HEK293 (cell line): ENCODE results near the gene EFCAB5.

Source experiments
- BCL11B ChIP-seq: fragments of 450-650 bp; formaldehyde crosslinking; IDR thresholded peaks from 2 replicates; pipeline ENCODE4 v1.5.1; 2016; ENCODE audit warnings: low read depth, missing biosample characterization, missing genetic modification characterization
- GLIS1 ChIP-seq: fragments of 450-650 bp; formaldehyde crosslinking; IDR thresholded peaks from 2 replicates; pipeline ENCODE4 v1.5.1; 2016; ENCODE audit warnings: missing biosample characterization, missing genetic modification characterization
- HOXC10 ChIP-seq: sonication (generic); formaldehyde crosslinking; IDR thresholded peaks from 2 replicates; pipeline ENCODE4 v1.8.1; 2023; ENCODE audit warnings: mild to moderate bottlenecking, missing genetic modification reagents
- HOXD13 ChIP-seq: sonication (generic); formaldehyde crosslinking; IDR thresholded peaks from 2 replicates; pipeline ENCODE4 v1.8.0; 2022; ENCODE audit warnings: missing genetic modification reagents, borderline replicate concordance
- KLF1 ChIP-seq: fragments of 450-650 bp; formaldehyde crosslinking; IDR thresholded peaks from 2 replicates; pipeline ENCODE4 v1.5.1; 2016; ENCODE audit warnings: missing biosample characterization, missing genetic modification characterization
- KLF9 ChIP-seq: fragments of 450-650 bp; formaldehyde crosslinking; IDR thresholded peaks from 2 replicates; pipeline ENCODE4 v1.5.1; 2016; ENCODE audit warnings: missing biosample characterization, missing genetic modification characterization, low read depth
- OVOL3 ChIP-seq: fragments of 450-650 bp; formaldehyde crosslinking; IDR thresholded peaks from 2 replicates; pipeline ENCODE4 v1.5.1; 2016; ENCODE audit warnings: missing biosample characterization, missing genetic modification characterization
- PATZ1 ChIP-seq: fragments of 450-650 bp; formaldehyde crosslinking; IDR thresholded peaks from 2 replicates; pipeline ENCODE4 v1.5.1; 2016; ENCODE audit warnings: missing biosample characterization, missing genetic modification characterization
- PRDM10 ChIP-seq: fragments of 450-650 bp; formaldehyde crosslinking; IDR thresholded peaks from 2 replicates; pipeline ENCODE4 v1.5.1; 2016; ENCODE audit warnings: missing biosample characterization, missing genetic modification characterization
- REPIN1 ChIP-seq: fragments of 450-650 bp; formaldehyde crosslinking; IDR thresholded peaks from 2 replicates; pipeline ENCODE4 v1.5.1; 2017; ENCODE audit warnings: missing biosample characterization, missing genetic modification characterization, low read depth
- WT1 ChIP-seq: fragments of 450-650 bp; formaldehyde crosslinking; IDR thresholded peaks from 2 replicates; pipeline ENCODE4 v1.5.1; 2016; ENCODE audit warnings: missing biosample characterization, missing genetic modification characterization
- ZBTB11 ChIP-seq: fragments of 450-650 bp; formaldehyde crosslinking; conservative IDR thresholded peaks from 2 replicates; pipeline ENCODE4 v1.5.1; 2016; ENCODE audit warnings: low read depth, missing biosample characterization, missing genetic modification characterization
- ZBTB26 ChIP-seq: fragments of 450-650 bp; formaldehyde crosslinking; optimal IDR thresholded peaks from 2 replicates; pipeline ENCODE3; 2016; ENCODE audit warnings: missing biosample characterization, mild to moderate bottlenecking, missing genetic modification characterization
- ZBTB7A ChIP-seq: fragments of 450-650 bp; formaldehyde crosslinking; IDR thresholded peaks from 2 replicates; pipeline ENCODE4 v1.5.1; 2016; ENCODE audit warnings: low read depth, missing biosample characterization, missing genetic modification characterization
- ZFP3 ChIP-seq: fragments of 450-650 bp; formaldehyde crosslinking; IDR thresholded peaks from 2 replicates; pipeline ENCODE4 v1.5.1; 2016; ENCODE audit warnings: low read depth, missing biosample characterization, missing genetic modification characterization
- ZNF133 ChIP-seq: fragments of 450-650 bp; formaldehyde crosslinking; IDR thresholded peaks from 2 replicates; pipeline ENCODE4 v1.5.1; 2016; ENCODE audit warnings: missing biosample characterization, missing genetic modification characterization
- ZNF157 ChIP-seq: fragments of 450-650 bp; formaldehyde crosslinking; IDR thresholded peaks from 2 replicates; pipeline ENCODE4 v1.5.1; 2016; ENCODE audit warnings: missing biosample characterization, missing genetic modification characterization
- ZNF214 ChIP-seq: fragments of 450-650 bp; formaldehyde crosslinking; IDR thresholded peaks from 2 replicates; pipeline ENCODE4 v1.5.1; 2017; ENCODE audit warnings: missing biosample characterization, mild to moderate bottlenecking, missing genetic modification characterization, borderline replicate concordance
- ZNF366 ChIP-seq: fragments of 450-650 bp; formaldehyde crosslinking; conservative IDR thresholded peaks from 2 replicates; pipeline ENCODE4 v1.5.1; 2016; ENCODE audit warnings: missing biosample characterization, missing genetic modification characterization
- ZNF398 ChIP-seq: fragments of 450-650 bp; formaldehyde crosslinking; IDR thresholded peaks from 2 replicates; pipeline ENCODE4 v1.5.1; 2017; ENCODE audit warnings: missing biosample characterization, missing genetic modification characterization
- ZNF530 ChIP-seq: fragments of 450-650 bp; formaldehyde crosslinking; IDR thresholded peaks from 2 replicates; pipeline ENCODE4 v1.5.1; 2016; ENCODE audit warnings: low read depth, missing biosample characterization, missing genetic modification characterization
- ZNF624 ChIP-seq: fragments of 450-650 bp; formaldehyde crosslinking; IDR thresholded peaks from 2 replicates; pipeline ENCODE4 v1.5.1; 2017; ENCODE audit warnings: missing biosample characterization, missing genetic modification characterization
- ZNF830 ChIP-seq: fragments of 450-650 bp; IDR thresholded peaks from 2 replicates; pipeline ENCODE4 v1.5.0; 2018; ENCODE audit warnings: missing biosample characterization, missing genetic modification characterization, low read depth, mild to moderate bottlenecking, moderate library complexity
- ZSCAN18 ChIP-seq: fragments of 450-650 bp; formaldehyde crosslinking; IDR thresholded peaks from 2 replicates; pipeline ENCODE4 v1.5.1; 2016; ENCODE audit warnings: missing biosample characterization, missing genetic modification characterization
- ZSCAN30 ChIP-seq: fragments of 450-650 bp; IDR thresholded peaks from 2 replicates; pipeline ENCODE4 v1.5.1; 2018; ENCODE audit warnings: missing biosample characterization, mild to moderate bottlenecking, missing genetic modification characterization, moderate library complexity

The EFCAB5 gene

GRCh38 chr17:30116661-30117551, 175.5 kb downstream of the EFCAB5 start, which contains the start of gene NSRP1 (continued):
- 0 out of 2 replicates have a peak, but pooled peaks have one; percentile 36 for TF ChIP-seq PATZ1
- no peak for TF ChIP-seq OVOL3
- TF ChIP-seq HOXC10, result no peak
- TF ChIP-seq ZSCAN30 (tag by site-specific recombination), result no peak
- TF ChIP-seq KLF1 (tag by site-specific recombination), result 0 out of 2 replicates have a peak, but pooled peaks have one; percentile 22
- peak; percentile 81 for TF ChIP-seq PRDM10 (tag by site-specific recombination)
- TF ChIP-seq ZNF624, result no peak
- TF ChIP-seq ZNF133 (tag by site-specific recombination), result no peak
- no peak for TF ChIP-seq ZNF830 (tag by site-specific recombination)
- peak; percentile 27; the same call in 1 of the 2 replicates for TF ChIP-seq ZBTB11
- no peak for TF ChIP-seq ZNF214 (tag by site-specific recombination)
- TF ChIP-seq ZNF157 (tag by site-specific recombination), result no peak
- peak; percentile 72 for TF ChIP-seq ZBTB26 (tag by site-specific recombination)
- TF ChIP-seq ZNF366 (tag by site-specific recombination), result no peak
- no peak for TF ChIP-seq ZFP3 (tag by site-specific recombination)
- no peak for TF ChIP-seq HOXD13 (CRISPR knock-in tag)
- TF ChIP-seq REPIN1, result 0 out of 2 replicates have a peak, but pooled peaks have one; percentile 63
- TF ChIP-seq ZNF530 (tag by site-specific recombination), result no peak
- TF ChIP-seq WT1, result peak; percentile 16; the same call in 1 of the 2 replicates
- TF ChIP-seq GLIS1 (tag by site-specific recombination), result no peak
- TF ChIP-seq KLF9 (tag by site-specific recombination), result peak; percentile 40; the same call in 1 of the 2 replicates
- TF ChIP-seq ZNF398 (tag by site-specific recombination), result no peak
- peak; percentile 22; the same call in 1 of the 2 replicates for TF ChIP-seq ZBTB7A (tag by site-specific recombination)
- 0 out of 2 replicates have a peak, but pooled peaks have one; percentile 59 for TF ChIP-seq ZSCAN18
- TF ChIP-seq BCL11B (tag by site-specific recombination), result no peak
